ENCODE results near the gene B4GALNT4.
"Not testable (repeated sequence)": the region's sequence is repeated elsewhere in the genome, so short reads cannot be mapped to it uniquely, and the experiment has no call there.

B4GALNT4 gene

DNA sequence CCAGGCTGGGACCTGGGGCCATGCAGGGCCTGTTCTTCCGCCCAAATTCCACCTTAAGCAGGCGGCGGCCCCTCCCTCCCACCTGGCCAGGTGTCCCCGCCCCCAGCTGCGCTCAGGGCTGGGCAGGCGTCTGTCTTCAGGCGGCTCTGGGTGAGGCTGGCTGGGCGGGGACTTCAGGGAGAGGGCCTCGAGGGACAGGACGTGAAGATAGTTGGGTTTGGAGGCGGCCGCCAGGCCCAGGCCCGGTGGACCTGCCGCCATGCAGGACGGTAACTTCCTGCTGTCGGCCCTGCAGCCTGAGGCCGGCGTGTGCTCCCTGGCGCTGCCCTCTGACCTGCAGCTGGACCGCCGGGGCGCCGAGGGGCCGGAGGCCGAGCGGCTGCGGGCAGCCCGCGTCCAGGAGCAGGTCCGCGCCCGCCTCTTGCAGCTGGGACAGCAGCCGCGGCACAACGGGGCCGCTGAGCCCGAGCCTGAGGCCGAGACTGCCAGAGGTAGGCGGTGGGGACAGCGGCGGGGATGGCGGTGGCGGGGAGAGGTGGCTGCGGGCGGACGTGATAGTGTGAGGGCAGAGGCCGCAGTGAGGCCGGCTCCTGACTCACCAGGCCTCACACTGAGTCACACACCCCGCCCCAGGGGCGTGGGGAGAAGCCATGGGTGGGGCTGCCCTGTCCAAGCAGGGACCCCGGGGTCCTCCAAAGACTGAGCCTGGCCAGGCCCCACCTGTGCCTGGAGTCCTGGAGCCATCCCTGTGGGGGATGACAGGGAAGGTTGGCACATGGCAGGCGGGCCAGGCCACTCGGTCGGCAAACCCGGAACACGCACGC is 24.9 kb downstream of the B4GALNT4 start, which contains the start of gene PKP3:
TSS of gene PKP3 (plus strand) at position 176 of the 824 bp plus-strand sequence. CDS start at position 260, 84 bp downstream.
- DNase-seq (ENCODE audit: insufficient read length, low spot score), result no peak
- TF ChIP-seq POLR2A (IDR thresholded peaks at IDR 0.05; ENCODE audit: low read depth, low read length), result no peak
- no peak for TF ChIP-seq POU2F2 (IDR thresholded peaks at IDR 0.05; ENCODE audit: low read depth, low read length)
- no peak for FAIRE-seq

GRCh38 chr11:394858-395655 is 25.8 kb downstream of the B4GALNT4 start:
- FAIRE-seq (no peak), DNase-seq (ENCODE audit: insufficient read length, low spot score) (no peak)
- no peak for TF ChIP-seq POLR2AphosphoS5 (IDR thresholded peaks at IDR 0.05; ENCODE audit: low read depth, low read length)
- TF ChIP-seq POU2F2 (IDR thresholded peaks at IDR 0.05; ENCODE audit: low read depth, low read length), result no peak
- no peak for TF ChIP-seq PAX5 (IDR thresholded peaks at IDR 0.05; ENCODE audit: insufficient read depth, low read length, severe bottlenecking)
- TF ChIP-seq SPI1 (IDR thresholded peaks at IDR 0.05; ENCODE audit: low read depth, low read length), result no peak
- TF ChIP-seq POLR2A (IDR thresholded peaks at IDR 0.05; ENCODE audit: low read depth, low read length), result no peak
- TF ChIP-seq TAF1 (IDR thresholded peaks at IDR 0.05; ENCODE audit: low read depth, low read length), result no peak

GRCh38 chr11:395866-396265 is 26.6 kb downstream of the B4GALNT4 start:
- TF ChIP-seq SPI1 (IDR thresholded peaks at IDR 0.05; ENCODE audit: low read depth, low read length) (no peak), TAF1 (IDR thresholded peaks at IDR 0.05; ENCODE audit: low read depth, low read length) (no peak), POU2F2 (IDR thresholded peaks at IDR 0.05; ENCODE audit: low read depth, low read length) (no peak), PAX5 (IDR thresholded peaks at IDR 0.05; ENCODE audit: insufficient read depth, low read length, severe bottlenecking) (no peak), POLR2A (IDR thresholded peaks at IDR 0.05; ENCODE audit: low read depth, low read length) (no peak), POLR2AphosphoS5 (IDR thresholded peaks at IDR 0.05; ENCODE audit: low read depth, low read length) (no peak)
- FAIRE-seq (no peak), DNase-seq (ENCODE audit: insufficient read length, low spot score) (no peak)

DNA sequence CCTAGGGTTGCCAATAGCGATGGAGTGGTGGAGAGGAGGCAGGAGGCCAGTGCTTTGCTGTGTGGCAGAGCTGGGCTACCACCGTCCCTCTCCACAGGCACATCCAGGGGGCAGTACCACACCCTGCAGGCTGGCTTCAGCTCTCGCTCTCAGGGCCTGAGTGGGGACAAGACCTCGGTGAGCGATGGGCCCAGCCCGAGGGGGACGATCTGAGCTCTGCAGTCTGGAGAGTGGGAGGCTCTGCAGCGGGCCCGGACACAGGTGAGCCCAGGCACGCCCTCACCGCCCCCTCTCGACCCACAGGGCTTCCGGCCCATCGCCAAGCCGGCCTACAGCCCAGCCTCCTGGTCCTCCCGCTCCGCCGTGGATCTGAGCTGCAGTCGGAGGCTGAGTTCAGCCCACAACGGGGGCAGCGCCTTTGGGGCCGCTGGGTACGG is 27.2 kb downstream of the B4GALNT4 start:
- DNase-seq (ENCODE audit: insufficient read length, low spot score), result no peak
- FAIRE-seq, result peak; percentile 68
- no peak for TF ChIP-seq POU2F2 (IDR thresholded peaks at IDR 0.05; ENCODE audit: low read depth, low read length)
- no peak for TF ChIP-seq TAF1 (IDR thresholded peaks at IDR 0.05; ENCODE audit: low read depth, low read length)
- TF ChIP-seq SPI1 (IDR thresholded peaks at IDR 0.05; ENCODE audit: low read depth, low read length), result no peak
- TF ChIP-seq POLR2A (IDR thresholded peaks at IDR 0.05; ENCODE audit: low read depth, low read length), result no peak
- TF ChIP-seq POLR2AphosphoS5 (IDR thresholded peaks at IDR 0.05; ENCODE audit: low read depth, low read length), result no peak
- no peak for TF ChIP-seq PAX5 (IDR thresholded peaks at IDR 0.05; ENCODE audit: insufficient read depth, low read length, severe bottlenecking)

DNA sequence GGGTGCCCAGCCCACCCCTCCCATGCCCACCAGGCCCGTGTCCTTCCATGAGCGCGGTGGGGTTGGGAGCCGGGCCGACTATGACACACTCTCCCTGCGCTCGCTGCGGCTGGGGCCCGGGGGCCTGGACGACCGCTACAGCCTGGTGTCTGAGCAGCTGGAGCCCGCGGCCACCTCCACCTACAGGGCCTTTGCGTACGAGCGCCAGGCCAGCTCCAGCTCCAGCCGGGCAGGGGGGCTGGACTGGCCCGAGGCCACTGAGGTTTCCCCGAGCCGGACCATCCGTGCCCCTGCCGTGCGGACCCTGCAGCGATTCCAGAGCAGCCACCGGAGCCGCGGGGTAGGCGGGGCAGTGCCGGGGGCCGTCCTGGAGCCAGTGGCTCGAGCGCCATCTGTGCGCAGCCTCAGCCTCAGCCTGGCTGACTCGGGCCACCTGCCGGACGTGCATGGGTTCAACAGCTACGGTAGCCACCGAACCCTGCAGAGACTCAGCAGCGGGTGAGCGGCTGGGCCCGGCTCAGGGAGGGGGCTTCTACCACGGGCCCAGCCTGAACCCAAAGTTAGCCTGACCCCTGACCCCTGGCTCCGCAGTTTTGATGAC is 27.7 kb downstream of the B4GALNT4 start:
- FAIRE-seq (peak; percentile 81), DNase-seq (ENCODE audit: insufficient read length, low spot score) (peak; percentile 92)

GRCh38 chr11:398826-399225 is 29.5 kb downstream of the B4GALNT4 start:
- FAIRE-seq (no peak), DNase-seq (ENCODE audit: insufficient read length, low spot score) (no peak)
- TF ChIP-seq PAX5 (IDR thresholded peaks at IDR 0.05; ENCODE audit: insufficient read depth, low read length, severe bottlenecking), result no peak
- no peak for TF ChIP-seq POLR2AphosphoS5 (IDR thresholded peaks at IDR 0.05; ENCODE audit: low read depth, low read length)
- no peak for TF ChIP-seq TAF1 (IDR thresholded peaks at IDR 0.05; ENCODE audit: low read depth, low read length)
- TF ChIP-seq POU2F2 (IDR thresholded peaks at IDR 0.05; ENCODE audit: low read depth, low read length), result no peak
- TF ChIP-seq POLR2A (IDR thresholded peaks at IDR 0.05; ENCODE audit: low read depth, low read length), result no peak
- TF ChIP-seq SPI1 (IDR thresholded peaks at IDR 0.05; ENCODE audit: low read depth, low read length), result no peak

More for the DNA sequence above, 27.7 kb downstream of the B4GALNT4 start:
- TF ChIP-seq POLR2AphosphoS5 (IDR thresholded peaks at IDR 0.05; ENCODE audit: low read depth, low read length) (no peak), POU2F2 (IDR thresholded peaks at IDR 0.05; ENCODE audit: low read depth, low read length) (no peak), POLR2A (IDR thresholded peaks at IDR 0.05; ENCODE audit: low read depth, low read length) (no peak), PAX5 (IDR thresholded peaks at IDR 0.05; ENCODE audit: insufficient read depth, low read length, severe bottlenecking) (no peak), TAF1 (IDR thresholded peaks at IDR 0.05; ENCODE audit: low read depth, low read length) (no peak), SPI1 (IDR thresholded peaks at IDR 0.05; ENCODE audit: low read depth, low read length) (no peak)

- no peak for TF ChIP-seq TAF1 (IDR thresholded peaks at IDR 0.05; ENCODE audit: low read depth, low read length)
- no peak for TF ChIP-seq SPI1 (IDR thresholded peaks at IDR 0.05; ENCODE audit: low read depth, low read length)
- no peak for TF ChIP-seq POU2F2 (IDR thresholded peaks at IDR 0.05; ENCODE audit: low read depth, low read length)
- no peak for TF ChIP-seq POLR2AphosphoS5 (IDR thresholded peaks at IDR 0.05; ENCODE audit: low read depth, low read length)
- TF ChIP-seq PAX5 (IDR thresholded peaks at IDR 0.05; ENCODE audit: insufficient read depth, low read length, severe bottlenecking), result no peak
- no peak for TF ChIP-seq POLR2A (IDR thresholded peaks at IDR 0.05; ENCODE audit: low read depth, low read length)
- FAIRE-seq, result no peak
- DNase-seq (ENCODE audit: insufficient read length, low spot score), result no peak
Observed at GRCh38 chr11:399731-400211, 30.5 kb downstream of the B4GALNT4 start.

- DNase-seq (ENCODE audit: insufficient read length, low spot score) (no peak), FAIRE-seq (no peak)
- no peak for TF ChIP-seq POLR2A (IDR thresholded peaks at IDR 0.05; ENCODE audit: low read depth, low read length)
Observed at GRCh38 chr11:400241-400689, 31.0 kb downstream of the B4GALNT4 start.

DNA sequence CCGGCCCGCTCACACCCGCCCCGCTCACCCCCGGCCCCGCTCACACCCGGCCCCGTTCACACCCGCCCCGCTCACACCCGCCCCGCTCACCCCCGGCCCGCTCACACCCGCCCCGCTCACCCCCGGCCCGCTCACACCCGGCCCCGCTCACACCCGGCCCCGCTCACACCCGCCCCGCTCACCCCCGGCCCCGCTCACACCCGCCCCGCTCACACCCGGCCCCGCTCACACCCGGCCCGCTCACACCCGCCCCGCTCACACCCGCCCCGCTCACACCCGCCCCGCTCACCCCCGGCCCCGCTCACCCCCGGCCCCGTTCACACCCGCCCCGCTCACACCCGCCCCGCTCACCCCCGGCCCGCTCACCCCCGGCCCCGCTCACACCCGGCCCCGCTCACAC is 31.9 kb downstream of the B4GALNT4 start:
- not testable (repeated sequence) for FAIRE-seq; DNase-seq (ENCODE audit: insufficient read length, low spot score)
